ENCODE results near the gene HAO2.

Gene HAO2

DNA sequence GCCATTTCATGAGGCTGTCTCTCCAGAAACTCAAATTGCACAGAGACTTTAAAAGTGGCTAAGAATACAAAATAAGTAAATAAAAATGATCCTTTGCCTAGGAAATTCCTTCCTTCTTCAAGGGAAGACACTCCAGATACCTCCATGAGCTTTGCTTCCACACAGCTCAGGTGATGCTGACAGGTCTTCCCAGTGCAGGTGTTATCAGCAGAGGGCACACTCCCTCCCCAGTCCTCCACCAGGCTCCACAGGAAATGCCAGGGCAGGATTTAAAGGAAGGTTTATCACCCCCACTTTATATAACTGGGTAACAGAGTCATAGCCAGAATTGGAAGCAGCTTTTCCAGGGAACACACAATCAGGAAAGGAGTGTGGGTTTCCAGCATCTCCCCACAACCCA lies 52.1 kb downstream of the HAO2 start:
- Histone ChIP-seq H3K36me3 (ENCODE audit: control insufficient read depth in 5 of 5, insufficient read depth in 5 of 5, low read length in 5 of 5) (no peaks in the 10 kb centered on the region), H3K27me3 (ENCODE audit: control insufficient read depth in 5 of 5, insufficient read depth in 4 of 5, low read length in 5 of 5) (no peaks in the 10 kb centered on the region), H3K4me1 (ENCODE audit: control insufficient read depth in 5 of 5, insufficient read depth in 5 of 5, low read length in 5 of 5) (no peaks in the 10 kb centered on the region), H3K9me3 (ENCODE audit: control insufficient read depth in 5 of 5, low read length in 5 of 5) (no peaks in the 10 kb centered on the region), H3K4me3 (ENCODE audit: low read depth in 1 of 5, low read length in 5 of 5) (no peak overlapping the region), H3K9ac (ENCODE audit: low read length in 5 of 5) (no peak overlapping the region), H3K27ac (ENCODE audit: low read depth, low read length) (no peak overlapping the region)

DNA sequence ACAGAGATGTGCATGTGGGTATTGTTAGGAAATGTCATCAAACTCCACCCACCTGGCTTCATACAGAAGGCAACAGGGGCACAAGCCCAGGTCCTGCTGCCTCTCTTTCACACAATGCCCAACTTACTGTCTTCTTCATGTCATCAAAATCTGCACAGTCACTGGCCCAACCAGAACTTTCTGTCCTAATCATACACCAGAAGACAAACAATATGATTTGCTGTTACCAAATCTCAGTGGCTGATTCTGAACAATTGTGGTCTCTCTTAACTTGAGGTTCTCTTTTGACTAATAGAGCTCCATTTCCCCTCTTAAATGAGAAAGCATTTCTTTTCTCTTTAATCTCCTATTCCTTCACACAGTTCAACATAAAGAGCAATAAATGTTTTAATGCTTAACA lies 54.0 kb downstream of the HAO2 start:
- no peaks in the 10 kb centered on the region for H3K9me3 ChIP-seq (ENCODE audit: control insufficient read depth in 5 of 5, low read length in 5 of 5)
- H3K4me3 ChIP-seq (ENCODE audit: low read depth in 1 of 5, low read length in 5 of 5): no peak overlapping the region
- no peak overlapping the region for H3K27ac ChIP-seq (ENCODE audit: low read depth, low read length)
- no peaks in the 10 kb centered on the region for H3K36me3 ChIP-seq (ENCODE audit: control insufficient read depth in 5 of 5, insufficient read depth in 5 of 5, low read length in 5 of 5)
- no peaks in the 10 kb centered on the region for H3K4me1 ChIP-seq (ENCODE audit: control insufficient read depth in 5 of 5, insufficient read depth in 5 of 5, low read length in 5 of 5)
- H3K9ac ChIP-seq (ENCODE audit: low read length in 5 of 5): no peak overlapping the region
- no peaks in the 10 kb centered on the region for H3K27me3 ChIP-seq (ENCODE audit: control insufficient read depth in 5 of 5, insufficient read depth in 4 of 5, low read length in 5 of 5)

DNA sequence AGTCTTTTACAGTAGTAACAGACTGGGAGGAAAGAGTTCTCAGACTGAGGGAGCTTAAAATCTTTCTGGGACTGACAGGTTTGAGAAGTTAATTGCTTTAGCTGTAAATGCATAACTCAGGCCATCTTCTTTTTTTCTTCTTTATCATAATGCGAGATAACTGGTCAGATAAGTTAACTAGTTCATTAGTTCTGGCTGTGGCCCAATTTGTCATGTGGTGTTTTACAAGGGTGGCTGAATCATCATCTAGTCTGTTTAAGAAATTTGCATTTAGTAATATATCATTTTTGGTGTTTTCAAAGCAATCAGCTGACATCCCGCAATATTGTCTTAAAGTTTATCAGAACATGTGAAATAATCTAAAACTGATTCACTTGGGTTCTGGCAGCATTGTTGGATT lies 60.4 kb downstream of the HAO2 start:
- Histone ChIP-seq H3K27me3 (ENCODE audit: control insufficient read depth in 5 of 5, insufficient read depth in 4 of 5, low read length in 5 of 5) (peaks cover 0 to 2% (median 0%) of the 10 kb centered on the region in 5 donors), H3K4me3 (ENCODE audit: low read depth in 1 of 5, low read length in 5 of 5) (no peak overlapping the region), H3K9me3 (ENCODE audit: control insufficient read depth in 5 of 5, low read length in 5 of 5) (no peaks in the 10 kb centered on the region), H3K36me3 (ENCODE audit: control insufficient read depth in 5 of 5, insufficient read depth in 5 of 5, low read length in 5 of 5) (no peaks in the 10 kb centered on the region), H3K9ac (ENCODE audit: low read length in 5 of 5) (no peak overlapping the region), H3K27ac (ENCODE audit: low read depth, low read length) (no peak overlapping the region), H3K4me1 (ENCODE audit: control insufficient read depth in 5 of 5, insufficient read depth in 5 of 5, low read length in 5 of 5) (no peaks in the 10 kb centered on the region)

DNA sequence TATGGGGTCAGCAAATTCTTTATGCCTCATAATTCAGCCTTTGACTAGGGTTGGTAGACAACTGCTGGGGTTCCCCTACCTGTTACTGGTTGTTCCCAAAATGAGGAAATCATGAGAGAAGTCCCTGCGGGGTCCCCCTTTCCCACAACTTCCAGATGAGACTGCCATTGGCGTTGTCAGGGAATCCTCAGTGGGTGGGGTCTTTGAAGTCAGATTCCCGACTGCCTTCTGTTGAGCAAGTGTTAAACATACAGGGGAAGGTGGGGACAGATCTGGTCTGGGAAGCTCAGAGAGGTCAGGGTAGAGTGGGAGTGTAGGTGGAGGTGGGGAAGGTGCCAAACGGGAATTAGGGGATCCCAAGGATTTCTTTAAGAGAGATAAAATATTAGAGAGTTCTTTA lies 61.1 kb downstream of the HAO2 start:
- no peaks in the 10 kb centered on the region for H3K4me1 ChIP-seq (ENCODE audit: control insufficient read depth in 5 of 5, insufficient read depth in 5 of 5, low read length in 5 of 5)
- no peak overlapping the region for H3K27ac ChIP-seq (ENCODE audit: low read depth, low read length)
- no peak overlapping the region for H3K4me3 ChIP-seq (ENCODE audit: low read depth in 1 of 5, low read length in 5 of 5)

DNA sequence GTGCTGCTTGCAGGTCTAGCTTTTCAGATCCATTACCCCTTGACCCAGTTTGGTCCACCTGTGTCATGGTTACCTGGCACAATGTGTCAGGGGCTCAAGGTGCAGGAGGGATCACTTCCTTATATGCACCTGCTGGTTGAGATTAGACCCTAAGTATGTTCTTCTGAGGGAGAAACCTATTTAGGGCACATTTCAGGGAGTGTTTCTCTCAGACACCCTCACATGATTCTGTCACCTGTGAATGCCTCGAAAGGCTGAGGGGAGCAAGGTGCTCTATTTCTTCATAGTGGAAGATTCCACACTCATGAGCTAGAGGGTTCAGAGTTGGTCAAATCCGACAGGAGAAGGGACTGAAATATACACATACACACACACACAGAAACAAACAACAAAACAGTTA lies 61.9 kb downstream of the HAO2 start:
- Histone ChIP-seq H3K27ac (ENCODE audit: low read depth, low read length) (no peak overlapping the region), H3K4me1 (ENCODE audit: control insufficient read depth in 5 of 5, insufficient read depth in 5 of 5, low read length in 5 of 5) (no peaks in the 10 kb centered on the region), H3K4me3 (ENCODE audit: low read depth in 1 of 5, low read length in 5 of 5) (no peak overlapping the region), H3K9ac (ENCODE audit: low read length in 5 of 5) (no peak overlapping the region), H3K27me3 (ENCODE audit: control insufficient read depth in 5 of 5, insufficient read depth in 4 of 5, low read length in 5 of 5) (peaks cover 0 to 2% (median 0%) of the 10 kb centered on the region in 5 donors), H3K36me3 (ENCODE audit: control insufficient read depth in 5 of 5, insufficient read depth in 5 of 5, low read length in 5 of 5) (no peaks in the 10 kb centered on the region), H3K9me3 (ENCODE audit: control insufficient read depth in 5 of 5, low read length in 5 of 5) (no peaks in the 10 kb centered on the region)

More for the DNA sequence above, 61.1 kb downstream of the HAO2 start:
- H3K9ac ChIP-seq (ENCODE audit: low read length in 5 of 5): no peak overlapping the region
- H3K36me3 ChIP-seq (ENCODE audit: control insufficient read depth in 5 of 5, insufficient read depth in 5 of 5, low read length in 5 of 5): no peaks in the 10 kb centered on the region
- no peaks in the 10 kb centered on the region for H3K9me3 ChIP-seq (ENCODE audit: control insufficient read depth in 5 of 5, low read length in 5 of 5)
- peaks cover 0 to 2% (median 0%) of the 10 kb centered on the region in 5 donors for H3K27me3 ChIP-seq (ENCODE audit: control insufficient read depth in 5 of 5, insufficient read depth in 4 of 5, low read length in 5 of 5)

DNA sequence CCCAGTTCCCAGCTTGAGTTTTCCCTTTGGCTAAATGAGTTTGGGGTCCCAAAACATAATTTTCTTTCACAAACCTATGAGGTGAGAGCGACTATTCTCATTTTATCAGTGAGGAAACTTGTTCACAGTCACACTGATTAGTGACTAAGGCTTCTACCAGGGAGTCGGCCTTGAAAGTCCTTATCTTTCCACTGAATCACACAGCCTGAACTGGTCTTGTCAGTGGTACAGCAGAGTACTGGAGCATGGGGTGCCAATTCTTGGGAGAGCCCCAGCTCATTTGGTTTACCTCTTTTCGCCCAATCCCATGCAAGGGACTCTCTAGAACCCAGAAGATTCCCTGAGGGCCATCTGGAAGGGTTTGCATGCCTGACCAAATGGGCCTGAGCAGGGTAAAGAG lies 63.3 kb downstream of the HAO2 start:
- peaks cover 0 to 2% (median 0%) of the 10 kb centered on the region in 5 donors for H3K27me3 ChIP-seq (ENCODE audit: control insufficient read depth in 5 of 5, insufficient read depth in 4 of 5, low read length in 5 of 5)
- H3K36me3 ChIP-seq (ENCODE audit: control insufficient read depth in 5 of 5, insufficient read depth in 5 of 5, low read length in 5 of 5): no peaks in the 10 kb centered on the region
- no peak overlapping the region for H3K9ac ChIP-seq (ENCODE audit: low read length in 5 of 5)
- H3K4me1 ChIP-seq (ENCODE audit: control insufficient read depth in 5 of 5, insufficient read depth in 5 of 5, low read length in 5 of 5): no peaks in the 10 kb centered on the region
- H3K27ac ChIP-seq (ENCODE audit: low read depth, low read length): no peak overlapping the region
- H3K4me3 ChIP-seq (ENCODE audit: low read depth in 1 of 5, low read length in 5 of 5): no peak overlapping the region
- H3K9me3 ChIP-seq (ENCODE audit: control insufficient read depth in 5 of 5, low read length in 5 of 5): no peaks in the 10 kb centered on the region

DNA sequence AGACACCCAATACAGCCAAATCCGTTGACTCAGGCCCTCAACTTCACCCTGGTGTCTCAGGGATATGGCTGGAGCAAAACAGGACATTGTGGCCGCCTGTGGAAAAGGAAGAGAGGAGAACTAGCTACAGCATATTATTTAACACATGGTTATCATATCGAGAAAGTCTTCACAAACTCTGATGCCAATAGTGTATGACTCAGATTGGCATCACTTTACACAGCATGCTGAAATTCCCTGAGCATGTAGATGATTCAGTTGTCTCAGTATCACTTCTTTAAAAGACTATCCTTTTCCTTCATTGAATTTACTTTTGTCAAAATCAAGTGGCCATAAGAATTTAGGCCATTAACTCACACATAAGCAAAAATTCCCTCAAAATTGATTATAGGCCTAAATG lies 66.5 kb downstream of the HAO2 start:
- no peak overlapping the region for H3K27ac ChIP-seq (ENCODE audit: low read depth, low read length)
- H3K9me3 ChIP-seq (ENCODE audit: control insufficient read depth in 5 of 5, low read length in 5 of 5): no peaks in the 10 kb centered on the region
- no peak overlapping the region for H3K9ac ChIP-seq (ENCODE audit: low read length in 5 of 5)
- no peaks in the 10 kb centered on the region for H3K36me3 ChIP-seq (ENCODE audit: control insufficient read depth in 5 of 5, insufficient read depth in 5 of 5, low read length in 5 of 5)
- H3K4me1 ChIP-seq (ENCODE audit: control insufficient read depth in 5 of 5, insufficient read depth in 5 of 5, low read length in 5 of 5): no peaks in the 10 kb centered on the region
- no peak overlapping the region for H3K4me3 ChIP-seq (ENCODE audit: low read depth in 1 of 5, low read length in 5 of 5)
- no peaks in the 10 kb centered on the region for H3K27me3 ChIP-seq (ENCODE audit: control insufficient read depth in 5 of 5, insufficient read depth in 4 of 5, low read length in 5 of 5)

DNA sequence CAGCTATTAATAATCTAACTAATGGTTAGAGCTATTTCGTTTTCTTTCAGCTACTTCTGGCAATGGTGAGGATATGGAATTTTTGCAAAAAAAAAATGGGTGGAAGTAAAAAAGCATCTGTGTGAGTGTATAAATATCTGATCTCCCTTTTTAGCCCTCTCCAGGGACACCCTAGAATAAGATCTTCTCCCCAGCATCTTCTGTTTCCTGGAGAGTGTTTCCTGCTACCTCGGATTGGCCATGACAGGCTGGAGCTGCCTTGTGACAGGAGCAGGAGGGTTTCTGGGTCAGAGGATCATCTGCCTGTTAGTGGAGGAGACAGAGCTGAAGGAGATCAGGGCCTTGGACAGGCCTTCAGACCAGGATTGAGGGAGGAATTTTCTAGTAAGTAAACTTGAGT lies 70.2 kb downstream of the HAO2 start:
- Histone ChIP-seq H3K27me3 (ENCODE audit: control insufficient read depth in 5 of 5, insufficient read depth in 4 of 5, low read length in 5 of 5) (no peaks in the 10 kb centered on the region), H3K4me3 (ENCODE audit: low read depth in 1 of 5, low read length in 5 of 5) (no peak overlapping the region), H3K36me3 (ENCODE audit: control insufficient read depth in 5 of 5, insufficient read depth in 5 of 5, low read length in 5 of 5) (no peaks in the 10 kb centered on the region), H3K9me3 (ENCODE audit: control insufficient read depth in 5 of 5, low read length in 5 of 5) (no peaks in the 10 kb centered on the region), H3K4me1 (ENCODE audit: control insufficient read depth in 5 of 5, insufficient read depth in 5 of 5, low read length in 5 of 5) (no peaks in the 10 kb centered on the region), H3K9ac (ENCODE audit: low read length in 5 of 5) (no peak overlapping the region), H3K27ac (ENCODE audit: low read depth, low read length) (no peak overlapping the region)

DNA sequence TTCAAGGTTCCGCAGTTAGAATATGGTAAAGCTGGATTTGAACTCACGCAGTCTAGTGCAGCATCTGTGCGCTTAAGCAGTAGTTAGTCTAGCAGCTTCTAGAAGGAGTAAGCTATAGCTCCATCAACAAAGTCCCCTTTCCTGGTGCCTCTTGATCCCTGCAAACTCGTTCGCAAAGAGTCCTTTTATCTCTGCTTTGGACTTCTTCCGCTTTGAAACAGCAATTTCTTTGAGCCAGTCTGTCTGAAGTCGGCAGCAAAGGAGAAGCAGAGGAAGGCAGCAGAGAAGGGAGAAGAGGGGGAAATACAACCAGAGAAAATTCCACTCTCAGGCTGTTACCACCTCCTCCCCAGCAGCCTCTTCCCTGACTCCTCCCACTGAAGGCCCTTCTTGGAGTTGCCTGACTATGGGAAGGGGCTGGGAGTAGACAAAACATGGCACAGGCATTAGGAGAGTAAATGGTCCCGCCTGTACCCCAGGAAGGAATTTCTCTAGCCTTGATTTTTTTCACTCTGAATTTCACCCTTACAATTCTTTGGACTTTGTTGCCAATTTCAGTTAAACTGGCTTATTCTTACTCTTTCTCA lies 72.2 kb downstream of the HAO2 start:
- H3K27ac ChIP-seq (ENCODE audit: low read depth, low read length): no peak overlapping the region
- H3K9me3 ChIP-seq (ENCODE audit: control insufficient read depth in 5 of 5, low read length in 5 of 5): no peaks in the 10 kb centered on the region
- H3K36me3 ChIP-seq (ENCODE audit: control insufficient read depth in 5 of 5, insufficient read depth in 5 of 5, low read length in 5 of 5): no peaks in the 10 kb centered on the region
- no peaks in the 10 kb centered on the region for H3K4me1 ChIP-seq (ENCODE audit: control insufficient read depth in 5 of 5, insufficient read depth in 5 of 5, low read length in 5 of 5)
- no peak overlapping the region for H3K4me3 ChIP-seq (ENCODE audit: low read depth in 1 of 5, low read length in 5 of 5)
- no peaks in the 10 kb centered on the region for H3K27me3 ChIP-seq (ENCODE audit: control insufficient read depth in 5 of 5, insufficient read depth in 4 of 5, low read length in 5 of 5)
- no peak overlapping the region for H3K9ac ChIP-seq (ENCODE audit: low read length in 5 of 5)

DNA sequence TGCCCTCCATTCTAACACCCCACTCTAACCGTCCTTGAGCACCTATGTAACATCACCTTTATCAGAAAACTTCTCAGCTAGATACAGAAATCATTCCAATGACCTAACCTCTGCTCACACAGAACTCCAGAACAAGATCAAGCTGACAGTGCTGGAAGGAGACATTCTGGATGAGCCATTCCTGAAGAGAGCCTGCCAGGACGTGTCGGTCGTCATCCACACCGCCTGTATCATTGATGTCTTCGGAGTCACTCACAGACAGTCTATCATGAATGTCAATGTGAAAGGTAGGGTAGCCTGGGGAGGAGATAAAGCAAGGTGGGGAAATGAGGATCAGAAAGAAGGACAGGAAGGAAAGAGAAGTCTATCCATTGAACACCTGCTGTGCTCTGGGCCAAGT lies 74.2 kb downstream of the HAO2 start:
- no peak overlapping the region for H3K9ac ChIP-seq (ENCODE audit: low read length in 5 of 5)
- no peaks in the 10 kb centered on the region for H3K36me3 ChIP-seq (ENCODE audit: control insufficient read depth in 5 of 5, insufficient read depth in 5 of 5, low read length in 5 of 5)
- H3K27ac ChIP-seq (ENCODE audit: low read depth, low read length): no peak overlapping the region
- no peaks in the 10 kb centered on the region for H3K4me1 ChIP-seq (ENCODE audit: control insufficient read depth in 5 of 5, insufficient read depth in 5 of 5, low read length in 5 of 5)
- H3K4me3 ChIP-seq (ENCODE audit: low read depth in 1 of 5, low read length in 5 of 5): no peak overlapping the region
- H3K27me3 ChIP-seq (ENCODE audit: control insufficient read depth in 5 of 5, insufficient read depth in 4 of 5, low read length in 5 of 5): no peaks in the 10 kb centered on the region
- no peaks in the 10 kb centered on the region for H3K9me3 ChIP-seq (ENCODE audit: control insufficient read depth in 5 of 5, low read length in 5 of 5)

Data from subcutaneous abdominal adipose tissue (tissue), 5 donors.